Mucosa of descending colon (tissue), 3 donors: Measurements from ENCODE around the gene PADI2. TPM values are rescaled to one million over a fixed set of nuclear protein-coding genes. Genes with fewer than 3 reads are reported as not detected.

ENCODE experiments used
- ATAC-seq: fragments of 200-7000 bp; cut with Tn5 transposase; one replicate; pipeline ENCODE4 v1.9.1; 2020; ENCODE audit warnings: mild to moderate bottlenecking, moderate library complexity
- DNase-seq, 3 donors: peaks; one replicate each; pipeline ENCODE4 v3.0.0-alpha.2; 2020
- H3K36me3 ChIP-seq: fragments of 200-600 bp; one replicate; pipeline ENCODE4 v1.8.0; 2021; ENCODE audit warnings: low read depth, mild to moderate bottlenecking
- H3K4me1 ChIP-seq: fragments of 200-600 bp; one replicate; pipeline ENCODE4 v1.8.0; 2021; ENCODE audit warnings: low read depth, mild to moderate bottlenecking
- H3K4me3 ChIP-seq: fragments of 200-600 bp; one replicate; pipeline ENCODE4 v1.8.0; 2021; ENCODE audit warnings: mild to moderate bottlenecking
- H3K9me3 ChIP-seq: fragments of 200-600 bp; one replicate; pipeline ENCODE4 v1.8.0; 2021; ENCODE audit warnings: mild to moderate bottlenecking
- intact Hi-C, 2 donors: fragments of 100-400 bp; cut with DNase I in 1 of 2; cut with micrococcal nuclease in 1 of 2; formaldehyde crosslinking; loops; one replicate each; pipeline versions ENCODE4 v1.11.0 to v1.11.1; 2022; cut with DNase I, micrococcal nuclease
- total RNA-seq, 3 donors: library from RNA; stranded (reverse); fragmentation: NEBNext Ultra II Directional in 2 of 3; extraction: Animal tissue kit (Norgen Biotek cat#: 25700) in 2 of 3; gene quantifications; one replicate each; pipeline versions ENCODE4 v1.2.1 to v1.2.4, GENCODE V29; 2021 to 2023
- TF ChIP-seq, protein P1 (sequence below): fragments of 200-600 bp; IDR thresholded peaks from one replicate; pipeline ENCODE4 v1.8.0; 2022; ENCODE audit warnings: antibody characterized with exemption, mild to moderate bottlenecking
- donor health status: DM: no; HTN: no; CAD: no; lungs with moderate emphysema.
- donor health status: DM: no; HTN: no; CAD: no.
- donor health status: DM: no; HTN: yes; CAD: no.

PADI2 gene
- total RNA-seq, 3 donors from 2014 or later: 105 to 398 (median 163) TPM

DNA sequence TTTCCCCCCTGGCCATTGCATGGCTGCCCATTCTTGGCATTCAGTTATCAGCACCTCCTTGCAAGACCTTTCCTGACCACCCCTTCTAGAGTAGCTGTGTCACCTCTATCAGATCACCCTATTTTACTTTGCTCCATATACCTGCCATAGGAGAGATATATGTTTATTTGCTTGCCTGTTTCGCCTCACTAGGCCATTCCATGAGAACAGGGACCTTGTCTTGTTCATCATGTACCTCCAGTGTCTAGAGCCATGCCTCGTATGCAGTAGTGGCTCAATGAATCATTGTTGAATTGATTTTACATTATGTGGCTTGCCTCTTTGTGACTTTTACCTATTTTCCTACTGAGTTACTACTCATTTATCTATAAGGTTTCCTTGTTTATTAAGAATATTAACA lies 26.4 kb upstream of the PADI2 start:
- Histone ChIP-seq H3K9me3 (no peaks in the 10 kb centered on the region), H3K36me3 (no peaks in the 10 kb centered on the region), H3K4me1 (no peaks in the 10 kb centered on the region), H3K4me3 (no peak overlapping the region)
- no peak for ATAC-seq
- intact Hi-C loops: no loop called here
- TF ChIP-seq, protein P1, sequence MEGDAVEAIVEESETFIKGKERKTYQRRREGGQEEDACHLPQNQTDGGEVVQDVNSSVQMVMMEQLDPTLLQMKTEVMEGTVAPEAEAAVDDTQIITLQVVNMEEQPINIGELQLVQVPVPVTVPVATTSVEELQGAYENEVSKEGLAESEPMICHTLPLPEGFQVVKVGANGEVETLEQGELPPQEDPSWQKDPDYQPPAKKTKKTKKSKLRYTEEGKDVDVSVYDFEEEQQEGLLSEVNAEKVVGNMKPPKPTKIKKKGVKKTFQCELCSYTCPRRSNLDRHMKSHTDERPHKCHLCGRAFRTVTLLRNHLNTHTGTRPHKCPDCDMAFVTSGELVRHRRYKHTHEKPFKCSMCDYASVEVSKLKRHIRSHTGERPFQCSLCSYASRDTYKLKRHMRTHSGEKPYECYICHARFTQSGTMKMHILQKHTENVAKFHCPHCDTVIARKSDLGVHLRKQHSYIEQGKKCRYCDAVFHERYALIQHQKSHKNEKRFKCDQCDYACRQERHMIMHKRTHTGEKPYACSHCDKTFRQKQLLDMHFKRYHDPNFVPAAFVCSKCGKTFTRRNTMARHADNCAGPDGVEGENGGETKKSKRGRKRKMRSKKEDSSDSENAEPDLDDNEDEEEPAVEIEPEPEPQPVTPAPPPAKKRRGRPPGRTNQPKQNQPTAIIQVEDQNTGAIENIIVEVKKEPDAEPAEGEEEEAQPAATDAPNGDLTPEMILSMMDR: no peak
- DNase-seq: no peak

GRCh38 chr1:17143760-17144159 lies 24.5 kb upstream of the PADI2 start:
- TF ChIP-seq, protein P1: no peak
- Histone ChIP-seq H3K4me1 (no peaks in the 10 kb centered on the region), H3K9me3 (no peaks in the 10 kb centered on the region), H3K4me3 (no peak overlapping the region), H3K36me3 (no peaks in the 10 kb centered on the region)
- ATAC-seq: no peak
- intact Hi-C loops: no loop called here
- DNase-seq: no peak

GRCh38 chr1:17141441-17142197 lies 22.4 kb upstream of the PADI2 start:
- no peaks in the 10 kb centered on the region for H3K9me3 ChIP-seq
- H3K36me3 ChIP-seq: no peaks in the 10 kb centered on the region
- intact Hi-C loops: no loop called here
- TF ChIP-seq, protein P1: no peak
- no peak for DNase-seq
- no peak overlapping the region for H3K4me3 ChIP-seq
- H3K4me1 ChIP-seq: no peaks in the 10 kb centered on the region
- ATAC-seq: no peak

- H3K9me3 ChIP-seq: no peaks in the 10 kb centered on the region
- DNase-seq (no peak), ATAC-seq (no peak)
- no peak overlapping the region for H3K4me3 ChIP-seq
- no peaks in the 10 kb centered on the region for H3K4me1 ChIP-seq
- H3K36me3 ChIP-seq: no peaks in the 10 kb centered on the region
- TF ChIP-seq, protein P1: no peak
- intact Hi-C loops: no loop called here
Measured at GRCh38 chr1:17140279-17140678, 21.0 kb upstream of the PADI2 start.

GRCh38 chr1:17139637-17140036 lies 20.4 kb upstream of the PADI2 start:
- TF ChIP-seq, protein P1: no peak
- ATAC-seq: no peak
- intact Hi-C loops: no loop called here

GRCh38 chr1:17137441-17137840 lies 18.2 kb upstream of the PADI2 start:
- intact Hi-C loops: no loop called here
- Histone ChIP-seq H3K9me3 (no peaks in the 10 kb centered on the region), H3K4me1 (no peaks in the 10 kb centered on the region), H3K4me3 (no peak overlapping the region), H3K36me3 (no peaks in the 10 kb centered on the region)
- TF ChIP-seq, protein P1: no peak
- ATAC-seq (no peak), DNase-seq (no peak)

More at GRCh38 chr1:17139637-17140036, 20.4 kb upstream of the PADI2 start:
- Histone ChIP-seq H3K36me3 (no peaks in the 10 kb centered on the region), H3K4me3 (no peak overlapping the region), H3K4me1 (no peaks in the 10 kb centered on the region), H3K9me3 (no peaks in the 10 kb centered on the region)
- DNase-seq: no peak
